Measurements from ENCODE around the gene RBM5.

GRCh38 chr3:50146316-50146901 is 57.7 kb downstream of the RBM5 start:
- no peak for TF ChIP-seq CTCF (conservative IDR thresholded peaks at IDR 0.05 in 1 of 2, IDR thresholded peaks at IDR 0.05 in 1 of 2; ENCODE audit: low read depth in 1 of 2, low read length in 2 of 2)
- no peak for TF ChIP-seq EZH2 (IDR thresholded peaks at IDR 0.05; ENCODE audit: low read length, missing control alignments)

Data from fibroblast of lung (primary cell).